ENCODE data around the gene RNF10. TPM values are rescaled to one million over a fixed set of nuclear protein-coding genes. Genes with fewer than 3 reads are reported as not detected.

RNF10 gene
- total RNA-seq, 4 donors from 2014 or later, result 99.9 to 162 (median 118) TPM

DNA sequence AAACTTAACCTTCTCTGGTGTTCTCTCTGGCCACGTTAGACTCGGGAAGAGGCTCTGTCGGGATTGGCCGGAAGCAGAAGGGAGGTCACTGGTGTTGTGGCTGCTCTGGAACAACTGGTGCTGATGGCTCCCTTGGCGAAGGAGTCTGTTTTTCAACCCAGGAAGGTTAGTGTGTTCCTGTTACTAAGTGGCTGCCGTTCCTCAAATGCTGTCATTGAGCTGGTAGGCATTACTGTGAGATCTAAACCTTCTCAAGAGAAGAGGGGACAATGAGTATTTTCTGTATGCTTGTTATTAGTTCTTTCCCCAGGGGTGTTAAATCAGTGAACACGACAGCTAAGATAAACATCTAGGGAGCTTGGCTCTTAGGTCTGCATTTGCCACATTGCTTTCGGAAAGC lies 28.8 kb downstream of the RNF10 start:
- 86 to 91% methylated on average over 8 of the region's 8 CpGs for WGBS, 2 donors
- TF ChIP-seq POLR2A (IDR thresholded peaks at IDR 0.05), result no peak
- TF ChIP-seq, protein P1, sequence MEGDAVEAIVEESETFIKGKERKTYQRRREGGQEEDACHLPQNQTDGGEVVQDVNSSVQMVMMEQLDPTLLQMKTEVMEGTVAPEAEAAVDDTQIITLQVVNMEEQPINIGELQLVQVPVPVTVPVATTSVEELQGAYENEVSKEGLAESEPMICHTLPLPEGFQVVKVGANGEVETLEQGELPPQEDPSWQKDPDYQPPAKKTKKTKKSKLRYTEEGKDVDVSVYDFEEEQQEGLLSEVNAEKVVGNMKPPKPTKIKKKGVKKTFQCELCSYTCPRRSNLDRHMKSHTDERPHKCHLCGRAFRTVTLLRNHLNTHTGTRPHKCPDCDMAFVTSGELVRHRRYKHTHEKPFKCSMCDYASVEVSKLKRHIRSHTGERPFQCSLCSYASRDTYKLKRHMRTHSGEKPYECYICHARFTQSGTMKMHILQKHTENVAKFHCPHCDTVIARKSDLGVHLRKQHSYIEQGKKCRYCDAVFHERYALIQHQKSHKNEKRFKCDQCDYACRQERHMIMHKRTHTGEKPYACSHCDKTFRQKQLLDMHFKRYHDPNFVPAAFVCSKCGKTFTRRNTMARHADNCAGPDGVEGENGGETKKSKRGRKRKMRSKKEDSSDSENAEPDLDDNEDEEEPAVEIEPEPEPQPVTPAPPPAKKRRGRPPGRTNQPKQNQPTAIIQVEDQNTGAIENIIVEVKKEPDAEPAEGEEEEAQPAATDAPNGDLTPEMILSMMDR (IDR thresholded peaks at IDR 0.05), result no peak
- intact Hi-C loops (cut with DNase I; ENCODE audit: low total_unique reads), result no loop called here
- no peak overlapping the region for H3K4me3 ChIP-seq (ENCODE audit: low read depth, poor library complexity, severe bottlenecking)
- DNase-seq (ENCODE audit: low spot score in 2 of 2), result no peak

DNA sequence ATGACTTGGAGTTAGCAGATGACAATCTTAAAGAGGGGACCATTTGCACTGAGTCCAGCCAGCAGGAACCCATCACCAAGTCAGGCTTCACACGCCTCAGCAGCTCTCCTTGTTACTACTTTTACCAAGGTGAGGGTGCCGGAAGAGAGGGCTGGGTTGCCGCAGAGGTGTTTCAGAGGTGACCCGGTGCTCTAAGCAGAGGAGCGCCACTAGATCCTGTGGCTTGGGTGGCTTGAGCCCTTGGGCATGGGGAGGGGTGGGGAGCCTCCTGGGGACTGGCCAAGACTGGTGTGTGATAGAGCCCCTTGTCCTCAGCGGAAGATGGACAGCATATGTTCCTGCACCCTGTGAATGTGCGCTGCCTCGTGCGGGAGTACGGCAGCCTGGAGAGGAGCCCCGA lies 29.3 kb downstream of the RNF10 start:
- intact Hi-C loops (cut with DNase I; ENCODE audit: low total_unique reads), result no loop called here
- TF ChIP-seq POLR2A (IDR thresholded peaks at IDR 0.05), result no peak
- TF ChIP-seq, protein P1 (IDR thresholded peaks at IDR 0.05), result no peak
- no peak for DNase-seq (ENCODE audit: low spot score in 2 of 2)
- H3K4me3 ChIP-seq (ENCODE audit: low read depth, poor library complexity, severe bottlenecking), result no peak overlapping the region
- 89 to 93% methylated on average over 11 of the region's 11 CpGs for WGBS, 2 donors

DNA sequence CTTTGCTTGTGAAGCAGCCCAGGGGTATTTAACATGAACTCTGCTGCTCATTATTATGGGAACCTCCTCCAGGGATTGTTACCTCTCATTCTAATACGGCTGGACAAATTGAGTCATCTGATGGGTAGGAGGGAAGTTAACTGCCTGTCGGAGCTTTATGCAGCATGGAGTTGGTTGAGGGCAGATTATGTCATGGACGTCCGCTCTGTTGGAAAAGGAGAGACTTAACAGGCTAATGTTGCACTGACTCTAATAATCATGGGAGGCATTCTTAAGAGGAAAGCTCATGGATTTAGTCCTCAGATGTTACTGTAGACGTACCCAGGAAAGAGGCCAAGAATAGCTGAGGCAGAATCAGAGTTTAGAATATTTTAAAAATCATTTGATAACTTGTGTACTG lies 37.1 kb downstream of the RNF10 start:
- no peak overlapping the region for H3K4me3 ChIP-seq (ENCODE audit: low read depth, poor library complexity, severe bottlenecking)
- WGBS, 2 donors, result 70 to 78% methylated on average over 5 of the region's 5 CpGs
- DNase-seq (ENCODE audit: low spot score in 2 of 2), result no peak
- intact Hi-C loops (cut with DNase I; ENCODE audit: low total_unique reads), result no loop called here
- TF ChIP-seq, protein P1 (IDR thresholded peaks at IDR 0.05), result no peak
- no peak for TF ChIP-seq POLR2A (IDR thresholded peaks at IDR 0.05)

DNA sequence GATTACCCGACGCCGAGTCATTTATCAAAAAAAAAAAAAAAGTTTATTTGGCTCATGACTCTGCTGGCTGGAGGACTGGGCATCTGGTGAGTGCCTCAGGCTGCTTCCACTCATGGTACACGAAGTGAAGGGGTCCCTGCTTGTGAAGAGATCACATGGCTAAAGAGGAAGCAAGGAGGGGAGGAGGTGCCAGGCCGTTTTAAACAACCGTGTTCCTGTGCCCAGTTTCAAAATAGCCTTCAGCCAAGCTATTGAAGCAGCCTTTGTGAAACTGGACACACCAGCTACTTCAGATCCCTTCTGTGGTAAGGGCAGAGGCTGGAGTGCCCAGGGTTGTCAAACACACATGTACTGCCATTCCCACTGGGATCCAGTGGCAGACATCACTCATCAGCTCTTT lies 39.4 kb downstream of the RNF10 start:
- H3K4me3 ChIP-seq (ENCODE audit: low read depth, poor library complexity, severe bottlenecking), result no peak overlapping the region
- 65 to 67% methylated on average over 6 of the region's 6 CpGs for WGBS, 2 donors
- DNase-seq (ENCODE audit: low spot score in 2 of 2), result no peak
- intact Hi-C loops (cut with DNase I; ENCODE audit: low total_unique reads), result no loop called here
- no peak for TF ChIP-seq POLR2A (IDR thresholded peaks at IDR 0.05)
- TF ChIP-seq, protein P1 (IDR thresholded peaks at IDR 0.05), result no peak

DNA sequence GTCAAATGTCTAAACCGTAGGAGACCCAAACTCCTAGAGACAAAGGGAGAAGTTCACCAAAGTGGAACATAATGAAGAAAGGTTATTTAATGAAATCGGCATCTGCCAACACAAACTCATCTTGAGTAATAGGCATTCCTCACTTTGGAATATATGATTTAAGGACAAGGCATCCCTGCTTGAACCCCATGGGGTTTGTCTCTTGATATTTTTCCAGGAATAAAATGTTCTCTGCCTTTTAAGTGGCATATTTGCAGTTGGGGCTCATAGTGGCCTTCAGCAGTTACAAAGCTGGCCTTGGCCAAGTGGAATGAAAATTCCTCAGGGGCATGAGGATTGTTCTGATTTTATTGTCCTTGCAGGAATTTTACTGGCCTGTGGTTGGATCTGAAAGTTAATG lies 40.0 kb downstream of the RNF10 start:
- DNase-seq (ENCODE audit: low spot score in 2 of 2), result no peak
- H3K4me3 ChIP-seq (ENCODE audit: low read depth, poor library complexity, severe bottlenecking), result no peak overlapping the region
- no peak for TF ChIP-seq POLR2A (IDR thresholded peaks at IDR 0.05)
- TF ChIP-seq, protein P1 (IDR thresholded peaks at IDR 0.05), result no peak
- 77 to 82% methylated on average over 2 of the region's 2 CpGs for WGBS, 2 donors
- intact Hi-C loops (cut with DNase I; ENCODE audit: low total_unique reads), result no loop called here

DNA sequence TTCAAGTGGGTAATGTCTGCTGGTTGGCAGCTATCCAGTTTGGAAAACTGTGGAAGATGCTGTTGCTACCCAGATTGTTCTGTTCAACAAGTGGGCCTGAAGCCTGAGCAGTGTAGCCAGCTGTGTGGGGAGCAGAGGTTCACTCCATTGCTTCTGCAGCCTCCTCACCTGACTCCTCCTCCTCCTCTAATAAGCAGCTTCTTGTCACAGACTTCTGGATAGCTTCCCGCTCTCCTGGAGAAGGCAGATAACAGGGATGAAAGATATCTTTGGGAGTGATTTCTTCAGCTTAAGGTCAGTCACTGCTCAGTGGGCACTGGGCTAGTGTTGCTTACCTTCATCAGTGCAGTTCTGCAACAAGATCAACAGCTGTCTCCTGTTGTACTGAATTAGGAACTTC lies 45.0 kb downstream of the RNF10 start:
- 83 to 95% methylated on average over 1 of the region's 1 CpG for WGBS, 2 donors
- no peak for DNase-seq (ENCODE audit: low spot score in 2 of 2)
- intact Hi-C loops (cut with DNase I; ENCODE audit: low total_unique reads), result no loop called here
- TF ChIP-seq POLR2A (IDR thresholded peaks at IDR 0.05), result no peak
- TF ChIP-seq, protein P1 (IDR thresholded peaks at IDR 0.05), result no peak
- no peak overlapping the region for H3K4me3 ChIP-seq (ENCODE audit: low read depth, poor library complexity, severe bottlenecking)
